ENCODE measurements around the gene KCNA10. TPM values are rescaled to one million over a fixed set of nuclear protein-coding genes. Genes with fewer than 3 reads are reported as not detected.

Gene KCNA10
- total and polyA plus RNA-seq, 2 donors (not counting 1 experiment from before 2014, with no cell fraction given): not detected

GRCh38 chr1:110494522-110495406 lies 24.2 kb downstream of the KCNA10 start:
- TF ChIP-seq, protein P1, sequence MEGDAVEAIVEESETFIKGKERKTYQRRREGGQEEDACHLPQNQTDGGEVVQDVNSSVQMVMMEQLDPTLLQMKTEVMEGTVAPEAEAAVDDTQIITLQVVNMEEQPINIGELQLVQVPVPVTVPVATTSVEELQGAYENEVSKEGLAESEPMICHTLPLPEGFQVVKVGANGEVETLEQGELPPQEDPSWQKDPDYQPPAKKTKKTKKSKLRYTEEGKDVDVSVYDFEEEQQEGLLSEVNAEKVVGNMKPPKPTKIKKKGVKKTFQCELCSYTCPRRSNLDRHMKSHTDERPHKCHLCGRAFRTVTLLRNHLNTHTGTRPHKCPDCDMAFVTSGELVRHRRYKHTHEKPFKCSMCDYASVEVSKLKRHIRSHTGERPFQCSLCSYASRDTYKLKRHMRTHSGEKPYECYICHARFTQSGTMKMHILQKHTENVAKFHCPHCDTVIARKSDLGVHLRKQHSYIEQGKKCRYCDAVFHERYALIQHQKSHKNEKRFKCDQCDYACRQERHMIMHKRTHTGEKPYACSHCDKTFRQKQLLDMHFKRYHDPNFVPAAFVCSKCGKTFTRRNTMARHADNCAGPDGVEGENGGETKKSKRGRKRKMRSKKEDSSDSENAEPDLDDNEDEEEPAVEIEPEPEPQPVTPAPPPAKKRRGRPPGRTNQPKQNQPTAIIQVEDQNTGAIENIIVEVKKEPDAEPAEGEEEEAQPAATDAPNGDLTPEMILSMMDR (conservative IDR thresholded peaks at IDR 0.05 in 1 of 2, IDR thresholded peaks at IDR 0.05 in 1 of 2; ENCODE audit: low read depth in 1 of 2, low read length in 2 of 2): no peak
- TF ChIP-seq EZH2 (IDR thresholded peaks at IDR 0.05; ENCODE audit: low read length, missing control alignments): no peak
- DNase-seq (ENCODE audit: low read depth in 2 of 2): no peak
- H4K20me1 ChIP-seq (ENCODE audit: control insufficient read depth, extremely low read depth, insufficient read depth, low read length): no peaks in the 10 kb centered on the region
- no peak overlapping the region for H2AFZ ChIP-seq (ENCODE audit: low read length)
- H3K79me2 ChIP-seq (ENCODE audit: control insufficient read depth, insufficient read depth, low read length): no peaks in the 10 kb centered on the region
- H3K9ac ChIP-seq (ENCODE audit: insufficient read depth, low read length): no peak overlapping the region
- H3K4me3 ChIP-seq (replicated peaks in 1 of 4; ENCODE audit: control extremely low read depth in 1 of 4, insufficient read depth in 1 of 4, low read depth in 3 of 4, low read length in 4 of 4): no peak overlapping the region
- H3K4me1 ChIP-seq (ENCODE audit: control insufficient read depth, extremely low read depth, insufficient read depth, low read length): no peaks in the 10 kb centered on the region
- no peak overlapping the region for H3K4me2 ChIP-seq (ENCODE audit: extremely low read depth, insufficient read depth, low read length)
- H3K27me3 ChIP-seq (ENCODE audit: control insufficient read depth, insufficient read depth, low read length): peaks cover 8% of the 10 kb centered on the region
- H3K27ac ChIP-seq (ENCODE audit: insufficient read depth, low read length): no peak overlapping the region
- H3K36me3 ChIP-seq (ENCODE audit: control insufficient read depth, insufficient read depth, low read length): no peaks in the 10 kb centered on the region
- H3K9me3 ChIP-seq (ENCODE audit: control insufficient read depth, insufficient read depth, low read depth, low read length): no peaks in the 10 kb centered on the region

DNA sequence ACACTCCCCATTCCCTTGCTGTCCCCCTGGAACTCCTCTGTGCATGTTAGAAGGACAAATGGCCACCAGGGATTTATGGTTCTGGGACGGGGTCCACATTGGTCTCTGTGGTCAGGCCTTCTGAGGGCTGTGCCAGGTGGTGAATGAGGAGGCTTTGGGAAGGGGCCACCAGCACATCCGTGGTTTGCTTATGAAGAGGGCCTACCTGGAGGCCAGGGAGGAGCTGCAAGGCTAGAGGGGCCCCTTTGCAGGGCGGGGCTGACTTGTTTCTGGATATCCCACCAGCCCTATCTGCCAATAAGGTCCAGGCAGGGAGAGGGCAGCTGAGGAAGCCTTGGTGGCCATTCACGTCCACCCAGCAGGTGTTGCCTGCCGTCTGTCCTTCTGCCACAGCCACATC lies 24.9 kb downstream of the KCNA10 start:
- Histone ChIP-seq H3K4me3 (replicated peaks in 1 of 4; ENCODE audit: control extremely low read depth in 1 of 4, insufficient read depth in 1 of 4, low read depth in 3 of 4, low read length in 4 of 4) (no peak overlapping the region), H3K4me2 (ENCODE audit: extremely low read depth, insufficient read depth, low read length) (no peak overlapping the region), H3K9ac (ENCODE audit: insufficient read depth, low read length) (no peak overlapping the region), H2AFZ (ENCODE audit: low read length) (no peak overlapping the region), H3K27ac (ENCODE audit: insufficient read depth, low read length) (no peak overlapping the region), H3K9me3 (ENCODE audit: control insufficient read depth, insufficient read depth, low read depth, low read length) (no peaks in the 10 kb centered on the region), H3K27me3 (ENCODE audit: control insufficient read depth, insufficient read depth, low read length) (peaks cover 8% of the 10 kb centered on the region), H3K79me2 (ENCODE audit: control insufficient read depth, insufficient read depth, low read length) (no peaks in the 10 kb centered on the region), H3K36me3 (ENCODE audit: control insufficient read depth, insufficient read depth, low read length) (no peaks in the 10 kb centered on the region), H4K20me1 (ENCODE audit: control insufficient read depth, extremely low read depth, insufficient read depth, low read length) (no peaks in the 10 kb centered on the region), H3K4me1 (ENCODE audit: control insufficient read depth, extremely low read depth, insufficient read depth, low read length) (no peaks in the 10 kb centered on the region)
- TF ChIP-seq EZH2 (IDR thresholded peaks at IDR 0.05; ENCODE audit: low read length, missing control alignments): no peak
- TF ChIP-seq, protein P1 (conservative IDR thresholded peaks at IDR 0.05 in 1 of 2, IDR thresholded peaks at IDR 0.05 in 1 of 2; ENCODE audit: low read depth in 1 of 2, low read length in 2 of 2): no peak
- DNase-seq (ENCODE audit: low read depth in 2 of 2): no peak

DNA sequence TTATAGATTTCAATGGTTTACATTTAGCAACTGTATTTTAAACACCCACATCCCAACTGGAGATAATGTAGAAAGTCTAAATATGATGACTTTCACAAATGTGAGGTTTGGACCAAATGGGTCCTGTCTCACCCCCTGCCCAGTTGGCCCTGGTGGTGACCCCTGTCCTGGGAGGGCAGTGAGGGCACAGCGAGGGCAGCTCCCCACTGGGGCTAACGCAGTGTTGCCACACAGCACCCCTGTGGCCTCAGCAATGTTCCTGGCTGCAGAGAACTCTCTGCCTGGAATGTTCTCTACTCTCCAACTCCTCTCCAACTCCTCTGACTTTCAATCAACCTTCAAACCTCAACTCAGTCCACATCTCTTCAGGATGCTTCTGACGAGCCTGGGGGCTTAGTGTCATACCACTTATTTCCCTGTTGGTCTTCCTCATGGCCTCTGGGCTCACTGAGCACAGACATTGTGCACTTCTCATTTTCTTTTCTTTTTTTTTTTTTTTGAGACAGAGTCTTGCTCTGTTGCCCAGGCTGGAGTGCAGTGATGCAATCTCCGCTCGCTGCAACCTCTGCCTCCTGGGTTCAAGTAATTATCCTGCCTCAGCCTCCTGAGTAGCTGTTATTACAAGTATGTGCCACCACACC lies 25.8 kb downstream of the KCNA10 start:
- Histone ChIP-seq H3K4me1 (ENCODE audit: control insufficient read depth, extremely low read depth, insufficient read depth, low read length) (no peaks in the 10 kb centered on the region), H3K79me2 (ENCODE audit: control insufficient read depth, insufficient read depth, low read length) (no peaks in the 10 kb centered on the region), H3K4me3 (replicated peaks in 1 of 4; ENCODE audit: control extremely low read depth in 1 of 4, insufficient read depth in 1 of 4, low read depth in 3 of 4, low read length in 4 of 4) (no peak overlapping the region), H3K27me3 (ENCODE audit: control insufficient read depth, insufficient read depth, low read length) (peaks cover 8% of the 10 kb centered on the region), H2AFZ (ENCODE audit: low read length) (no peak overlapping the region), H3K27ac (ENCODE audit: insufficient read depth, low read length) (no peak overlapping the region), H4K20me1 (ENCODE audit: control insufficient read depth, extremely low read depth, insufficient read depth, low read length) (no peaks in the 10 kb centered on the region), H3K9me3 (ENCODE audit: control insufficient read depth, insufficient read depth, low read depth, low read length) (no peaks in the 10 kb centered on the region), H3K4me2 (ENCODE audit: extremely low read depth, insufficient read depth, low read length) (no peak overlapping the region), H3K36me3 (ENCODE audit: control insufficient read depth, insufficient read depth, low read length) (no peaks in the 10 kb centered on the region), H3K9ac (ENCODE audit: insufficient read depth, low read length) (no peak overlapping the region)
- TF ChIP-seq, protein P1 (conservative IDR thresholded peaks at IDR 0.05 in 1 of 2, IDR thresholded peaks at IDR 0.05 in 1 of 2; ENCODE audit: low read depth in 1 of 2, low read length in 2 of 2): no peak
- no peak for TF ChIP-seq EZH2 (IDR thresholded peaks at IDR 0.05; ENCODE audit: low read length, missing control alignments)
- DNase-seq (ENCODE audit: low read depth in 2 of 2): no peak
